ENCODE measurements around the gene PSME4.

The PSME4 gene

GRCh38 chr2:53901192-53901591 is 69.6 kb downstream of the PSME4 start:
- H3K27me3 ChIP-seq (replicated peaks; ENCODE audit: control insufficient read depth, insufficient read depth, low read length) = no peaks in the 10 kb centered on the region
- H3K4me3 ChIP-seq (replicated peaks; ENCODE audit: low read depth, low read length) = no peak overlapping the region
- DNase-seq (ENCODE audit: extremely low read depth, insufficient read length) = no peak
- TF ChIP-seq CTCF (IDR thresholded peaks at IDR 0.05; ENCODE audit: insufficient read depth, low read length, poor library complexity, severe bottlenecking) = no peak
- peaks cover 7% of the 10 kb centered on the region for H3K36me3 ChIP-seq (ENCODE audit: control insufficient read depth, insufficient read depth, low read length)

GRCh38 chr2:53896864-53897263 is 73.9 kb downstream of the PSME4 start:
- no peaks in the 10 kb centered on the region for H3K27me3 ChIP-seq (replicated peaks; ENCODE audit: control insufficient read depth, insufficient read depth, low read length)
- TF ChIP-seq CTCF (IDR thresholded peaks at IDR 0.05; ENCODE audit: insufficient read depth, low read length, poor library complexity, severe bottlenecking) = no peak
- H3K4me3 ChIP-seq (replicated peaks; ENCODE audit: low read depth, low read length) = no peak overlapping the region
- H3K36me3 ChIP-seq (ENCODE audit: control insufficient read depth, insufficient read depth, low read length) = peaks cover 6% of the 10 kb centered on the region
- no peak for DNase-seq (ENCODE audit: extremely low read depth, insufficient read length)

- no peak overlapping the region for H3K4me3 ChIP-seq (replicated peaks; ENCODE audit: low read depth, low read length)
- DNase-seq (ENCODE audit: extremely low read depth, insufficient read length) = no peak
- peaks cover 6% of the 10 kb centered on the region for H3K36me3 ChIP-seq (ENCODE audit: control insufficient read depth, insufficient read depth, low read length)
- H3K27me3 ChIP-seq (replicated peaks; ENCODE audit: control insufficient read depth, insufficient read depth, low read length) = no peaks in the 10 kb centered on the region
- no peak for TF ChIP-seq CTCF (IDR thresholded peaks at IDR 0.05; ENCODE audit: insufficient read depth, low read length, poor library complexity, severe bottlenecking)
Observed at GRCh38 chr2:53886406-53887280, 84.2 kb downstream of the PSME4 start.

GRCh38 chr2:53884883-53885282 is 85.9 kb downstream of the PSME4 start:
- TF ChIP-seq CTCF (IDR thresholded peaks at IDR 0.05; ENCODE audit: insufficient read depth, low read length, poor library complexity, severe bottlenecking) = no peak
- Histone ChIP-seq H3K4me3 (replicated peaks; ENCODE audit: low read depth, low read length) (no peak overlapping the region), H3K36me3 (ENCODE audit: control insufficient read depth, insufficient read depth, low read length) (peaks cover 4% of the 10 kb centered on the region), H3K27me3 (replicated peaks; ENCODE audit: control insufficient read depth, insufficient read depth, low read length) (no peaks in the 10 kb centered on the region)
- DNase-seq (ENCODE audit: extremely low read depth, insufficient read length) = no peak

- Histone ChIP-seq H3K4me3 (replicated peaks; ENCODE audit: low read depth, low read length) (no peak overlapping the region), H3K27me3 (replicated peaks; ENCODE audit: control insufficient read depth, insufficient read depth, low read length) (no peaks in the 10 kb centered on the region), H3K36me3 (ENCODE audit: control insufficient read depth, insufficient read depth, low read length) (peaks cover 2% of the 10 kb centered on the region)
- no peak for TF ChIP-seq CTCF (IDR thresholded peaks at IDR 0.05; ENCODE audit: insufficient read depth, low read length, poor library complexity, severe bottlenecking)
- DNase-seq (ENCODE audit: extremely low read depth, insufficient read length) = no peak
Observed at GRCh38 chr2:53881986-53882385, 88.8 kb downstream of the PSME4 start.

Measured in GM06990 (cell line).